Middle frontal gyrus (tissue), 1 donor: Measurements from ENCODE around the gene NFATC1.

Experiments
- DNase-seq: peaks from one replicate; pipeline ENCODE4 v3.0.0-alpha.2; 2015; ENCODE audit warnings: low spot score; ENCODE audit errors: extremely low spot score

Gene NFATC1

DNA sequence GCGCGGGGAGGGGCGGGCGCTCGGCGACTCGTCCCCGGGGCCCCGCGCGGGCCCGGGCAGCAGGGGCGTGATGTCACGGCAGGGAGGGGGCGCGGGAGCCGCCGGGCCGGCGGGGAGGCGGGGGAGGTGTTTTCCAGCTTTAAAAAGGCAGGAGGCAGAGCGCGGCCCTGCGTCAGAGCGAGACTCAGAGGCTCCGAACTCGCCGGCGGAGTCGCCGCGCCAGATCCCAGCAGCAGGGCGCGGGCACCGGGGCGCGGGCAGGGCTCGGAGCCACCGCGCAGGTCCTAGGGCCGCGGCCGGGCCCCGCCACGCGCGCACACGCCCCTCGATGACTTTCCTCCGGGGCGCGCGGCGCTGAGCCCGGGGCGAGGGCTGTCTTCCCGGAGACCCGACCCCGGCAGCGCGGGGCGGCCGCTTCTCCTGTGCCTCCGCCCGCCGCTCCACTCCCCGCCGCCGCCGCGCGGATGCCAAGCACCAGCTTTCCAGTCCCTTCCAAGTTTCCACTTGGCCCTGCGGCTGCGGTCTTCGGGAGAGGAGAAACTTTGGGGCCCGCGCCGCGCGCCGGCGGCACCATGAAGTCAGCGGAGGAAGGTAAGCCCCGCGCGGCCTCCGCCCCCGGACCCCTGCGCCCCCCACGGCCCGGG lies at the start of gene NFATC1:
NFATC1 (plus strand) TSS at position 170 of the 644 bp plus-strand sequence; CDS start at position 465, 295 bp downstream.
- DNase-seq, result no peak

DNA sequence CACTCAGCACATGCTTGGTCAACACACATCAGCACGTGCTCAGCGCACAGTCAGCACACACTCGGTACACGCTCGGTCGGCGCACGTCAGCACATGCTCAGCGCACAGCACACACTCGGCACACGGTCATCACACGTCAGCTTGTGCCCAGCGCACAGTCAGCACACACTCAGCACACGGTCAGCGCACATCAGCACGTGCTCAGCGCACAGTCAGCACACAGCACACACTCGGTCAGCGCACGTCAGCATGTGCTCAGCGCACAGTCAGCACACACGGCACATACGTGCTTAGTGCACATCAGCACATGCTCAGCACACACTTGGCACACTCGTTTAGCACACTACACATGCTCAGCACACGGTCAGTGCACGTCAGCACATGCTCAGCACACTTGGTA lies 49.7 kb upstream of the NFATC1 start:
- no peak for DNase-seq

DNA sequence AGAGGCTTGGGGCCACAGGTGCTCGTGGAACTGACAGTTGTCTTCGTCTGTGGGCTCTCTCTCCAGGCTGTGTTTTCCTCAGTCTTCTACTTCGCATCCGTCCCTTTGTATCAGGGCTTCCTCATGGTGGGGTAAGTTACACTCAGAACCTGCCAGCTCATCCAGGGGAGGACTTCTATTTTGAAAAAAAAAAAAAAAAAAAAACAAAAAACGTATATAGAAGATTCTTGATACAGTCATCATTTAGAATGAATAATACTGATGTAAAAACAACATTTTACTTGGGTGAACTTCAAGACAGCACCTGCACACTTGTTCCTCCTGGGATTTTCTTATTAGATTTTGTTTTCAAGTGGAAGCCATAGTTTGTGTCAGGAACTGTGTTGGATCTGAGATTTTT lies 47.7 kb upstream of the NFATC1 start:
- DNase-seq, result no peak

DNA sequence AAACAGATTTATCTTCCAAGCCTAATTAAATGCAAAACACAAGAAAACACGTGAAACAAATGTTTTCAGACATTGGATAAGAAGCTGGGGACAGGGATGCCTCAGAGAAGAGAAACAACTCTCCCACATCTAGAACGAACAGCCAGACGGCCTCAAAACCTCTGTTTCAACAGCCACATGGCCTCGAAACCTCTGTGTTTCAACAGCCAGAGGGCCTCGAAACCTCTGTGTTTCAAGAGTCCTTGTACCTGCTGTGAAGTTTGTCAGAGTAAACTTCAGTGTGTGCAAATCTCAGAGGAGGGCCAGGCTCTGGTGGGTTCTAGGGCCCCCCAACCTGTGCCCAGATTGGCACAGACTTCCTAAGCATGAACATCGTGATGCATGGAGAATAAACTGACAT lies 43.3 kb upstream of the NFATC1 start:
- no peak for DNase-seq

DNA sequence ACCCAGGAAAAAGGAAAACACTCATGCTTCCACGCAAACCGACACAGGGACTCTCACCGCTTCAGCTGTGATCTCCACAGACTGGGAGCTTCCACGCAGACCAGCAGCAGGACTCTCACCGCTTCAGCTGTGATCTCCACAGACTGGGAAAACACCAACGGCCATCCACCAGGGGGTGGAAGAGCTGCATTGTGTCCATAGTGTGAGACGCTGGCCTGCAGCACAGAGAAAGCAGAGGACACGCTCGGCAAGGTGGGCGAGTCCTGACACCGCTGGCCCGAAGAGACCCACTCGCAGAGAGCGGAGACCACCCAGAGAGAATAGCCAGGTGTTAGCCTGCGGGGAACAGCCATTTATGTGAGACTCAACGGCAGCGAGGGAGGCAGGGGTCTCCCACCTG lies 42.5 kb upstream of the NFATC1 start:
- DNase-seq, result no peak

DNA sequence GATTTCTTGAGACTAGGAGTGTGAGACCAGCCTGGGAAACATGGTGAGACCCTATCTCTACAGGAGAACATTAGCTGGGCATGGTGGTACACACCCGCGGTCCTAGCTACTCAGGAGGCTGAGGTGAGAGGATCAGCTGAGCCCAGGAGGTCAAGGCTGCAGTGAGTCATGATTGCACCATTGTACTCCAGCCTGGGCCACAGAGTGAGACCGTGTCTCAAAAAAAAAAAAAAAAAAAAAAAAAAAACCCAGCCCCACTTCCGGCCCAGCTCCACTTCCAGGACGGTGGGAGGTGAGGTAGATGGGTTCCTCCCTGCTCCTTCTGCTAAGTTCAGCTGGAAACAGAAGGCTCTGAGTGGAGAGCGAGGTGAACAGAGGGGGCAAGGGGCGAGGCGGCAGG lies 41.4 kb upstream of the NFATC1 start:
- no peak for DNase-seq

DNA sequence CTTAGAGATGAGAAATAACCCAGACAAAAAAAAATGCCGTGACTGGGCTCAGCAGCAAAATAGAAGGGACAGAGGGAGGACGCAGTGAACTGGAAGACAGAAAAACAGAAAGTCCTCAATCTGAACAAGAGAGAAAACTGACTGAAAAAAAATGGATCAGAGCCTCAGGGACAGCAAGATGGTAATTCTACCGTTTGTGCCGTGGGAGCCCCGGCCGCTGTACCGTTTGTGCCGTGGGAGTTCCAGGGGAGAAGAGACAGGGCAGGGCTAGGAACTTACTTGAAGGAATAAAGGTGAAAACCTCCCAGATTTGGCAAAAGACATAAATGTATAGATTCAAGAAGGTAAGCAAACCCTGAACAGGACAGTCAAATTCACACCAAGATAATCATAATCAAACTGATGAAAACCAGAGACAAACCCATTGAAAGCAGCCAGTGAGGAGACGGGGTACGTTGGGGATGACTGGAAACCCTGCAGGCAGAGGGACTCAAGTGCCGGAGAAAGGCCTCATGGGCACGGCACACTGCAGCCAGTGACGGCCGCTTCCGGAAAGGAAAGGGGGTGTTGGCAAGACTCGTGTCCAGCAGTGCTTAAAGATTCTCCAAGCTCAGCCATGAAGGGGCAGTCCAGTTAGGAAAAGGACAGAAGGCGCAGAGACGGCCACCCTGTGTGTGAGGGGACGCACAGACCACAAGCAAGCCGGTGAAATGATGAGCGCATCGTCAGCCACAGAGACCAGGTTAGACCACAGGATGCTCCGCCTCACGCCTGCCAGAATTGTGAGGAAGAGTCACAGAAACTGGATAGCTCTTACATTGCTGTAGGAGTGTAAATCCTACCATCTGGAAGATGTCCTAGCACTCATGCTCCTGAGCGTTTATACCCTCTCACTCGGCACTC lies 40.0 kb upstream of the NFATC1 start:
- DNase-seq, result no peak

DNA sequence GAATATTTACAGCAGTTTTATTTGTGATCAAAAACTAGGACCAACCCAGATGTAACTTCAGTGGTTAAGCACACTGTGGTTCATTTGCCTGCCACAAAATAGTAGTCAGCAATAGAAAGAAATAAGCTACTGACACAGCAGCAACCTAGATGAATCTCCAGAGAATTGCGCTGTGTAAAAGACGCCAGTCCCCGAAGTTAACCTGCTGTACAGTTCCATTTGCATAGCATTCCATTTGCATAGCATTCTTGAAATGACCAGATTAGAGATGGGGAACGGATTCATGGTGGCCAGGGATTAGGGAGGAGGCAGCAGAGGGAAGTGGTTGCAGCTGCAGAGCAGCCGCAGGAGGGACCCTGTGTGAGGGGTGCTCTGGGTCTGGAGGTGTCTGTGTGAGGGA lies 39.3 kb upstream of the NFATC1 start:
- DNase-seq, result no peak

DNA sequence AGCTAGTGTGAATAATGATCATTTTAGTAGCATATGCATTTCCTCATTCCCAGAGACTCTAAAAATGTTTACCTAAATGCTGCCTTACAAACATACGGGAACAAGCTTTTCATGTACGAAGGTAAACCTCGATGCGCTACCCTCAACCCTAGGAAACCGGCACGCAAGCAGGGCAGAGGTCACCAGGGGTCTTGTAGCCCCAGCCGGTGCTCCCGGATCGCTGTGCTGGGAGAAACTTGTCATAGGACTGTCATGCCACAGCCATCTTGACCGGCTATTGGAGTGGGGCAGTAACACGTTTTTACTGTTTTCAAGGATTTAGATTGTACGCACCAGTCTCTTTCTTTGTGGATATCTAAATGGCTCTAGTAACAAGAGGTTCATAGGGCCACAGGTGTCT lies 34.8 kb upstream of the NFATC1 start:
- DNase-seq, result no peak

DNA sequence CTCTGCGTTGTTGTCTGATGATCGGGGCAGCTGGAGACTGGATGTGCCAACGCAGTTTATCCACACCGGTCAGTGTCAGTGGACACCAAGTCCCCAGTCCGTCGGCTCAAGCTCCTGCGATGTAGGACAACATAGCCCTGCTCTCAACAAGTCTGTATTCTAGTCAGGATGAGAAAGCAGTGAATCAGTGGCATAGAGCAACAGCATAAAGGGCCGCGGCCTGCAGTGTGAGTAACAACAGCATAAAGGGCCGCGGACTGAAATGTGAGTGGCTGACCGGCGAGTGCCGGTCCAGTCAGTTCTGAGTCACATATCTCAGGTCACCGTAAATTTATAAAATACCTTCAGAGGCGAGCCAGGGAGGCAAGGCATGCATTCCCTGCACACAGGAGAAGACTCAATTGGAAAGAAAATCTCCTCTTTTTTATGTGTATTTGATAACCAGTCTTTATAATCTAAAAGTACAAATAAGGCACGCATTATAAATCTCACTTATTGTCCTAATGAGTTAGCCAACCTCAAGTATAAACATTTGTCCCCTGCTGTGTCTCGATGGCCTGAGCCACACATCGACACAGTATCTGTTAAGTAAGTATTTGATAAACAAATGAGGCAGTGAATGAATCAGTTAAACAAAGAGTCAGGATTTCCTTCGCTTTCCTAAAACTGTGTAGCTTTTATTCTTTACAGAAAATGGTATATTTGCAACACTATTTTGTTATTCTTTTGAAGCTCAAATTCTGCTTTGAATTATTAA lies 33.8 kb upstream of the NFATC1 start:
- no peak for DNase-seq

DNA sequence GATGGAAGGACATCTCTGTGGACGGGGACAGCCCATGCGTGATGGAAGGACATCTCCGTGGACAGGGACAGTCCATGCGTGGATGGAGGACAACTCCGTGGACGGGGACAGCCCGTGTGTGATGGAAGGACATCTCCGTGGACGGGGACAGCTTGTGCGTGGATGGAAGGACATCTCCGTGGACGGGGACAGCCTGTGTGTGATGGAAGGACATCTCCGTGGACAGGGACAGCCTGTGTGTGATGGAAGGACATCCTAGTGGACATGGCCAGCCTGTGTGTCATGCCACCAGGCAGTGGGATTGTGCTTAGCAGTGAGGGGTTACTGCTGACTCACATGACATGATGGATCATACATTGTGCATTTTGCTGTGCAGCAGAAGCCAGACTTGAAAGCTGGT lies 30.0 kb upstream of the NFATC1 start:
- no peak for DNase-seq

DNA sequence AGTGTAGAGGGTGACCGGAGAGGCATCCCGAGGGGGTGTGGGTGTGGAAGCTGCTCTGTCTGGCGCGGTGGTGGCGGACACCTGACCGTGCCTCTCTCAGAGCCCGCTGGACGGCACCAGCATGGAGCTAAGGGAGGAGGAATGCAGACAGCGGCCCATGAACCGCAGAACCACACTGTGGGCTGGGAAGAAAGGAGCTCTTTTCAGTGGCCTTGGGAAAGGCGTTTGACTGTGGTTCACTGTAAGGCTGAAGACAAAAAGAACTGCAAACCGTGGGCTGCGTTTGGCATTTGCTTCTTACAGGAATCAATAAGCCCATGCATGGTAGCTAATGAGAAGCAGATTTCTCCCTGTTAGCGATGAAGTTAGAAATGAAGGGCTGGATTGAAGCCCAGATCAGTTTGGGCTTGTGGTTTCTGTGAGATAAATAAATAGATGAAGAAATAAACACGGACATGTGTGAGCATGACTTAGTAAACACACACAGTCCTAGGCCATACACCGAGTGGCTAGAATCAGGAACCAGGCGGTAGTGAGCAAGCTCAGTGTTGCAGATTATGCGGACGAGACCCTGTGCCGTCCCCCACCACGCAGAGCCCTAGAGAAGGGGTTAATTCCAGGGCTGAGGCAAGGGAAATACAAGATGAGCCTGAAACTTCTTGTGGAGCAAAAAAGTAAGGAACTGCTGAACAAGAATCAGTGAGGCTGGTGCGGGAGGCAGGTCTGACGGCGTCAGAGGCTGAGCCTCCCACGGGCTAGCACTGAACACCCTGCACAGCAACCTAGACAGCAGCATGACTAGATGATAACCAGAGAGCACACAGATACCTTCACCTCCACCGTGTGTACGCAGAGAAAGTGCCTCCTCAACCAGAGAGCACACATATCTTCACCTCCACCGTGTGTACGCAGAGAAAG lies 29.3 kb upstream of the NFATC1 start:
- DNase-seq, result no peak

DNA sequence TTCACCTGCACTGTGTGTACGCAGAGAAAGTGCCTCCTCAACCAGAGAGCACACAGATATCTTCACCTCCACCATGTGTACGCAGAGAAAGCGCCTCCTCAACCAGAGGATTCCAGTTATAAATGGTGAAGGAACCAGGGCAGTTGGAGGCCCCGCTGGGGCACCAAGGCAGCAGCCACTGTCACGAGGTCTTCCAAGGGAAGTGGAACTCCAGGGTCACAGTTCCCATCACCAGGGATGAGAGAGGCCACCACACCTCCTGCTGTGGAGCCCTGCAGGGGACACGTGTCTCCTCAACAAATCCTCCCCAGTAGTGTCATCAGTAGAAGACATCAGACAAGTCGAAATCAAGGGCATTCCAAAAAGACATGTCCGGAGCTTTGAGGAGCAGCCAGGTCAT lies 28.2 kb upstream of the NFATC1 start:
- no peak for DNase-seq

DNA sequence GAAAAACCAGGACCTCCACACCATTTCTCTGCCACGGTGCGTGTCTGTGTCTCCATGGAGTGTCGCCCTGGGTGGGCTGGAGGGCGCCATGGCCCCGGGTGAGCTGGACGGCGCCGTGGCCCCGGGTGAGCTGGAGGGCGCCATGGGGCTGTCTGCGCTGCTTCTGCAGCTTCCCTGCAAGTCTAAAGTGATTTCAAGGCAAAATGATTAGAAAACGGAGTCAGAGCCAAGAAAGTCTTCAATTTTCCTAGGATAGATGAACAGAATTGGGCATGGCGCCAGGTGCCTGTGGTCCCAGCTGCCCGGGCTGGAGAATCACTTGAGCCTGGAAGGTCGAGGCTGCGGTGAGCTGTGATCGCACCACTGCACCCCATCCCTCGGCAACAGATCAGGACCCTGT lies 27.7 kb upstream of the NFATC1 start:
- DNase-seq, result no peak

DNA sequence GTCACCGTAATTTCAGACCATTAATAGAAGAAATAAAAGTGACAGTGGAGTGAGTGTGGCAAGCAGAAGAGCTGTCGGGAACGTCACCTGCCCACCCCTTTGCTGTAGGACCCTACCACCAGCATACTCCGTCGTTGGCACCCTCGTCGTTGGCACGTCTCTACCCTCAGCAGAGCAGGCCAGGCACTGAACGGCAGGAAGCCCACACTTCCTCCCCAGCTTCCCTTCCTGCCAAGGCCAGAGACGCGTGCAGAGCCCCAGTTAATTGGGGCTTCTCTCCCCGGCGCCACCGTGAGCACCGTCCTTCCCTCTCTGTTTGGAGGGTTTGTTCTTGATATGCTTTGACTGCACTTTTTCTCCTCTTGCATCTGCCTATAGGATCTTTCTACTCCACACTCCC lies 27.0 kb upstream of the NFATC1 start:
- no peak for DNase-seq

DNA sequence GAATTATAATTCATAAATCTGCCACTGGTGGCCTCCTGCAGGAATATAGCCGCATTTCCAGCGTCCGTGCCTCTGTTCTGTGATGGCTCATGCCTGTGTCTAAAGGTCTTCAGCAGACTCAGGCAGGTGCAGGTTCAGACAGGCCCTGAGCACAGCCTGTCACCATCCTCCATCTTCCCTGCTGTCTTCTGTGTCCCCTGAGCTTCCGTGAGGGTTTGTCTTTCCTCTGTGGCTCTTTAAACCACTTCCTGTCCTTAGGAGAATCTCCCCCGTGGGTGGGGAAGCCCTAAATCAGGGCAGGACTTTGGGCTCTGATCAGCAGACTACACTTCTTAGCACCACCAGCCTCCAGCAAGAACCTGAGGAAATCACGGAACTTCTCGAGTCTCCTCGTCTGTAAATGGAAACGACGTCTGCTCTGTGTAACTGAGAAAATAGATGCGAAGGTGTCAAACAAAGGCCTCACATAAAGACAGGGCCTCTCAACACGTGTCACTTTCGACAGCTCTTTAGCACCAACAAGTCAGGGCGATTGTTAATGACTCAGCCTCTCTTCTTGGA lies 24.1 kb upstream of the NFATC1 start:
- no peak for DNase-seq

DNA sequence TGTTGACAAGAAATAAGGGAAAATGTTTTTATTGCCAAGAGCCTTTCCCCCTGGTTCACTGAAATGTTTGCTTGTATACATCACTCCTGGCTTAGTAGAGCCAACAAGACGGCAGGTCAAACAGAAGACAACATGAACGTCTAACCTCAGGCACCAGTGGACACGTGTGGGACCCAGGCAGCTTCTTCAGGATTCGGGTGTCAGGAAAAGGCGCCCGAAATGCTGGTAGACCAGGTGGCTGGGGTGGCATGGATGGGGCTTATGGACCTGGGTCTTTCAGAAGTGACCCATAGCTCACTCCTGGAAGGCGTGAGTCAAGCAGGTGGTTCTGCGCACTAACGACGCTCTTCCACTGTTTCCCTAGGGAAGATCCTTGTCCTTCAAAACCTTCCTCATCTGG lies 23.3 kb upstream of the NFATC1 start:
- DNase-seq, result no peak

DNA sequence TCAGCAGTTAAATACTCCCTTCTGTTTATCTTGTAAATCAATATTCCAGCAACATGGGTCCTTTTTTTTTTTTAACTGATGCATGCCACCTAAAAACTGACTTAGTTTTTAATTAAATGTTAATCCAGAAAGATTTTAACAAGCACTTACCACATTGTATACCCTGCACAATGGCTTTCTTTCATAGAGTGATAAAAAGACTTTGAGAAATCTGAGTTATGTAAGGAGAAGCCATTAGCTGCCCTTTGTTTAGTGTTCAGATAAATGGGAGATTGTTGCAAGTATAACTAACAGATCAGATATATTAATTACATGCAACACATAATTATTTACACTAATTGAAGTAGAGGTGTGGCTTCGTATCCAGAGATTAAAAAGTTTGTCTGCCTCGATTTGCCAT lies 22.7 kb upstream of the NFATC1 start:
- DNase-seq, result no peak

DNA sequence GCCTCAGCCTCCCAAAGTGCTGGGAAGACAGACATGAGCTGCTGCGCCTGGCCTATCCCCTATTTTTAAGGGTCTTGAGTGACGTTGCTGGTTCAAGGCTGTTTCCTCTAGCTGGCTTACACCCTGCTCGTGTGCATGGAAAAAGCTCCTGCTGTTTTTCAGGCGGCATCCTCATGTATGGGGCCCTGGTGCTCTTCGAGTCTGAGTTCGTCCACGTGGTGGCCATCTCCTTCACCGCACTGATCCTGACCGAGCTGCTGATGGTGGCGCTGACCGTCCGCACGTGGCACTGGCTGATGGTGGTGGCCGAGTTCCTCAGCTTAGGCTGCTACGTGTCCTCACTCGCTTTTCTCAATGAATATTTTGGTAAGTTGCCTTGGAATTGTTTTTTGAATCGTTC lies 22.0 kb upstream of the NFATC1 start:
- no peak for DNase-seq

DNA sequence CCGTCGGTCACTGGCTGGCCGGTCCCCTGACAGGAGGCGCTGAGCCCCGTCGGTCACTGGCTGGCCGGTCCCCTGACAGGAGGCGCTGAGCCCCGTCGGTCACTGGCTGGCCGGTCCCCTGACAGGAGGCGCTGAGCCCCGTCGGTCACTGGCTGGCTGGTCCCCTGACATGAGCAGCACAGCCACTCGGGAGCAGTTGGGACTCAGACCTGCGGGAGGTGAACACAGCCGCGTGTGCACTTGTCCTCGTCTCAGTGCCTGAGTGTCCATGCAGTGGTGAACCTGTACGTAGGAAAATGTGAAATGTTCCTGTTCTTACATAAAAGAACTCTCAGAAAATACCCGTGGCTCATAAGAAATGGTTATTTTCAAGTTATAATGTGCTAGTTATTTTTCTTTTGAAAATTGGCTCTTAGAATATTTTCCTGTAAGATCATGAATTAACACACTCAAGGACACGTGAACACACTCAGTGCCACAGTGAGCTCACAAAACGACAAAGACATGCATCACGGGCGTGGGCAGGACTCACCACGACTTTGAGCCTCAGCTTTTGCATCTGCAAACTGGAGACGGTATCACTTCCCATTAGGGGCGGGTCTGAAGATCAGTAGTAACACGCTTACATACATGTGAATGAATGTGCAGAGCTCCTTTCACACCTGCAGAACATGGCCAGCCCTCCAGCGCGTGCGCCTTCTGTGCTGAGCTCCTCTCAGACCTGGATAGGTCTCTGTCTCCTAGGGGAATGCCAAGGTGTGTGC lies 21.1 kb upstream of the NFATC1 start:
- no peak for DNase-seq
